Upper lobe of right lung (tissue), 1 donor: ENCODE results near the gene GPR137. TPM values are rescaled to one million over a fixed set of nuclear protein-coding genes. Genes with fewer than 3 reads are reported as not detected.

Source experiments
- ATAC-seq: fragments of 200-7000 bp; cut with Tn5 transposase; one replicate; pipeline ENCODE4 v1.9.1; 2020; ENCODE audit warnings: mild to moderate bottlenecking, moderate library complexity
- DNase-seq: peaks from one replicate; pipeline ENCODE4 v3.0.0-alpha.2; 2020
- H3K27ac ChIP-seq: fragments of 200-600 bp; one replicate; pipeline ENCODE4 v1.8.0; 2022
- H3K27me3 ChIP-seq: fragments of 200-600 bp; one replicate; pipeline ENCODE4 v1.8.0; 2022; ENCODE audit warnings: mild to moderate bottlenecking
- H3K36me3 ChIP-seq: fragments of 200-600 bp; one replicate; pipeline ENCODE4 v1.8.0; 2022
- H3K4me1 ChIP-seq: fragments of 200-600 bp; one replicate; pipeline ENCODE4 v1.8.0; 2022
- H3K4me3 ChIP-seq: fragments of 200-600 bp; one replicate; pipeline ENCODE4 v1.8.0; 2022; ENCODE audit warnings: mild to moderate bottlenecking
- H3K9me3 ChIP-seq: fragments of 200-600 bp; one replicate; pipeline ENCODE4 v1.8.0; 2022
- intact Hi-C: fragments of 100-400 bp; cut with DNase I; formaldehyde crosslinking; loops from one replicate; pipeline ENCODE4 v1.11.0; 2022
- total RNA-seq: library from RNA; stranded (reverse); fragmentation: NEBNext Ultra II Directional; extraction: Animal tissue kit (Norgen Biotek cat#: 25700); gene quantifications from one replicate; pipeline ENCODE4 v1.2.1, GENCODE V29; 2021
- TF ChIP-seq, protein P1 (sequence below): fragments of 200-600 bp; IDR thresholded peaks from one replicate; pipeline ENCODE4 v1.8.0; 2022; ENCODE audit warnings: antibody characterized with exemption
- donor health status: DM: no; HTN: yes; CAD: no; lungs with severe emphysema.

The GPR137 gene
- total RNA-seq, 1 donor from 2014 or later = 38.6 TPM

DNA sequence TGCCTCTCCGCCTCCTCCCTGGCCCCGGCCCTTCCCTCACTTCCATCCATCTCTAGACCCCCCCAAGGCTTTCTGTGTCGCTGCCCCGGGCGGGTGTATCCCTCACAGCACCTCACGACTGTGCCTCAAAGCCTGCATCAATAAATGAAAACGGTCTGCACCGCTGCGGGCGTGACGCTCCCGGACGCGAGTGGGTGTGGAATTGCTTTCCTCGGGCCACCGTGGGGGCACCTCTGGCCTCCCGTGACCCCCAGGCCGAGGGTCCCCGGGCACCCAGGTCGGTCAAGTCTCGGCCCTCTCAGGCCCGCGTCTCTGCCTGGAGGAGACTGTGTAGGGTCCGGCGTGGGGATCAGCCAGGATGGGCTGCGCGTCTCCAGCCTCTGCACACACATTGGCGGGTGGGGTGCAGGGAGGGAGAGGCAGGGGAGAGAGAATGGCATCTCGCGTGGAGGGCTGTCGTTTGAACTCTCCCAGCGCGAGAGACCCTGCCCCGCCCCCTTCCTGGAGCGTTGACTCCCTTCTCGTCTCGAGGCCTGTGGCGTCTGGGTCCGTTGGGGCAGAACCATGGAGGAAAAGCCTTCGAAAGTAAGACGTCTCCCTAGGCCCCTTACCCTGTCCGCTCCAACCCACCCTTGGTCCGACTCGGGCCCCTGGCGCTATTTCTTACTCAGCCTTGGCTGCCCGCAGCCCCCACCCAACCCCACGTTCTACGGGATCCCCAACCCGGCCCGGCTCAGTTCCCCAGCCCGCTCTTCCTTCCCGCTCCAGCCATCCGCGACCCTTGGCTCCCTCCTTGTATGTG is 14.4 kb downstream of the GPR137 start, which contains the start of gene CATSPERZ:
CATSPERZ (plus strand) TSS at position 512 of the 802 bp plus-strand sequence; CDS start at position 565, 53 bp downstream.
- no peak for ATAC-seq
- Histone ChIP-seq H3K4me1 (peaks cover 25% of the 10 kb centered on the region), H3K36me3 (no peaks in the 10 kb centered on the region), H3K27ac (peak within 1 kb of the TSS; percentile 48), H3K9me3 (no peaks in the 10 kb centered on the region), H3K27me3 (peaks cover 49% of the 10 kb centered on the region), H3K4me3 (peak within 1 kb of the TSS; percentile 55)
- DNase-seq = no peak
- intact Hi-C loops = loop anchor here (5.0 kb wide), 1 partner anchor 98 kb away; no protein-coding TSS in a partner anchor
- TF ChIP-seq, protein P1, sequence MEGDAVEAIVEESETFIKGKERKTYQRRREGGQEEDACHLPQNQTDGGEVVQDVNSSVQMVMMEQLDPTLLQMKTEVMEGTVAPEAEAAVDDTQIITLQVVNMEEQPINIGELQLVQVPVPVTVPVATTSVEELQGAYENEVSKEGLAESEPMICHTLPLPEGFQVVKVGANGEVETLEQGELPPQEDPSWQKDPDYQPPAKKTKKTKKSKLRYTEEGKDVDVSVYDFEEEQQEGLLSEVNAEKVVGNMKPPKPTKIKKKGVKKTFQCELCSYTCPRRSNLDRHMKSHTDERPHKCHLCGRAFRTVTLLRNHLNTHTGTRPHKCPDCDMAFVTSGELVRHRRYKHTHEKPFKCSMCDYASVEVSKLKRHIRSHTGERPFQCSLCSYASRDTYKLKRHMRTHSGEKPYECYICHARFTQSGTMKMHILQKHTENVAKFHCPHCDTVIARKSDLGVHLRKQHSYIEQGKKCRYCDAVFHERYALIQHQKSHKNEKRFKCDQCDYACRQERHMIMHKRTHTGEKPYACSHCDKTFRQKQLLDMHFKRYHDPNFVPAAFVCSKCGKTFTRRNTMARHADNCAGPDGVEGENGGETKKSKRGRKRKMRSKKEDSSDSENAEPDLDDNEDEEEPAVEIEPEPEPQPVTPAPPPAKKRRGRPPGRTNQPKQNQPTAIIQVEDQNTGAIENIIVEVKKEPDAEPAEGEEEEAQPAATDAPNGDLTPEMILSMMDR = no peak

DNA sequence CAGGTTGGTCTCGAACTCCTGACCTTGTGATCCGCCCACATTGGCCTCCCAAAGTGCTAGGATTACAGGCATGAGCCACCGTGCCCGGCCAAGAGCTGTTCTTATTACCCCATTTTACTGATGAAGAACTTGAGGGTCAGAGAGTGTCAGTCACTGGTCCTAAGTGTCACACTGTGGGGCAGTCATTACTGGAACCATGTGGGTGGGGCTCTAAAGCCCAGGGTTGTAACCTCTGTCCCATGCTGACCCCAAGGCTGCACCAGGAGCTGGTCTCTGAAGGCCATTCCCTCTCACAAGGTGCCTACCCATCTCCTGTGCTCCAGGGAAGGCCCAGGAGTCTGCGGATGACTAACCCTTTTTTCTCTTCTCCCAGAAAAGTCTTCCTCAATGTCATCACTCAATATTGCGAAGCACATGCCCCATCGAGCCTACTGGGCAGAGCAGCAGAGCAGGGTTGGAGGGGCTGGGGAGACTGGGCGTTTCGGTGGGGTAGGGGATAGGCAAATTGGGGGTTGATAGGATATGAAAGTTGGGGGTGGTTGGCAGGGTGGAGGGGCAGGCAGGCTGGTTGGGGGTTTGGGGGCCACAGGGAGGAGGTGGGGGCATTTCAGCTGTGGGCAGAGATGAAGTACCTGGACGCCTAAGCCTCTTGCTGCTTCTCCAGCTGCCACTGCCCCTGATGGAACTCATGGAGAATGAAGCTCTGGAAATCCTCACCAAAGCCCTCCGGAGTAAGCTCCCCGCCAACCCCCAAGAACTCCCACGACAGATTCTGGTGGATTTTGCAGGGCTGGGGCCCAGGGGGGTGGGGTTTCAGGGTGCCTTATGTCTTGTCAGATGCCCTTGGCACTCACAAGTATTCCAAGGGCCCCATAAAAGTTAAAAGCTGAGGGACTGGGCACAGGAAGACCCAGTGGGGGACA is 17.7 kb downstream of the GPR137 start:
- DNase-seq = no peak
- ATAC-seq = no peak
- Histone ChIP-seq H3K4me1 (peaks cover 37% of the 10 kb centered on the region), H3K4me3 (peak overlapping the region; percentile 70), H3K27ac (peak overlapping the region; percentile 94), H3K9me3 (no peaks in the 10 kb centered on the region), H3K27me3 (peaks cover 23% of the 10 kb centered on the region), H3K36me3 (peaks cover 7% of the 10 kb centered on the region)
- intact Hi-C loops = loop anchor here (5.0 kb wide), 1 partner anchor 101 kb away; no protein-coding TSS in a partner anchor
- TF ChIP-seq, protein P1 = no peak

DNA sequence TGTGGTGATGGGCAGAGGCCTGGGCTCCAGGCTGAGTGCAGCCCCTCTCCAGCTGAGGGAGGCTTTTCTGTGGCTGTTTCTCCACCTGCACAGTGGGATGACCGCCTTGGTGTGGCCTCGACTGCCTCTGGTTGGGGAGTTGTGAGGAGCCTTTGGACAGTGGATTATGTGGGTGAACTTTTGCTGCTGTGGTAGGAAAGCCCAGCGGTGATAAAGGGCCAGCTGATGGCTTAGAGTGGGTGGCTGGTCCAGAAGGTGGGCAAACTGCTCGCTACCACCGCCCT is 18.3 kb downstream of the GPR137 start:
- peak overlapping the region; percentile 70 for H3K4me3 ChIP-seq
- TF ChIP-seq, protein P1 = no peak
- H3K27ac ChIP-seq = peak overlapping the region; percentile 94
- H3K27me3 ChIP-seq = peaks cover 17% of the 10 kb centered on the region
- intact Hi-C loops = loop anchor here (5.0 kb wide), 1 partner anchor 102 kb away; no protein-coding TSS in a partner anchor
- DNase-seq (no peak), ATAC-seq (no peak)
- H3K4me1 ChIP-seq = peaks cover 36% of the 10 kb centered on the region
- no peaks in the 10 kb centered on the region for H3K9me3 ChIP-seq
- peaks cover 7% of the 10 kb centered on the region for H3K36me3 ChIP-seq

DNA sequence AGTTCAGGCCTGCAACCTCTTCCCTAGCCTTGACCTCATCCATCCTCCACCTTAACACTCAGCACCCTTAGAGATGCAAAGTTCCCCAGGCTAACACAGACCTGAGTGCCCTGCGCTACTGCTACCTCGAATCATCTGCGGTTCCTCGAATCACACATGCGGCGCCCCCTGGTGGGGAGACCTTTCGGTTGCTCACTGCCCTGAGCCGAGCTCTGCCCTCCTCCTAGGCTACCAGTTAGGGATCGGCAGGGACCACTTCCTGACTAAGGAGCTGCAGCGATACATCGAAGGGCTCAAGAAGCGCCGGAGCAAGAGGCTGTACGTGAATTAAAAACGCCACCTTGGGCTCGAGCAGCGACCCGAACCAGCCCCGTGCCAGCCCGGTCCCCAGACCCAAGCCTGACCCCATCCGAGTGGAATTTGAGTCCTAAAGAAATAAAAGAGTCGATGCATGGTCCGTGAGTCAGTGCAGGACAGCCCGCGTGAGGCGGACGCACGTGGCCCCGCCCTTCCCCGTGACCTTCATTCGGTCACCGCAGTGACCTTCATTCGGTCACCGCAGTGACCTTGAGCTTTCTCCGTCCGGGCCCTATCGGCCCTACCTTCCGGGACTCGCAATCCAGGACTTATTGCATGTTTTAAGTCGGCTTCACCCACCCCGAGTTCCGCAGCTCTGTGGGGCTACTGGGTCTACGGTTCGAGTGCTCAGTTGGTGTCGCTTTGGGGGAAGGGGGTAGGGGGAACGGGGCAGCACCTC is 18.8 kb downstream of the GPR137 start:
- DNase-seq = peak; percentile 97
- Histone ChIP-seq H3K9me3 (no peaks in the 10 kb centered on the region), H3K36me3 (peaks cover 7% of the 10 kb centered on the region), H3K27me3 (peaks cover 13% of the 10 kb centered on the region), H3K27ac (peak overlapping the region; percentile 94), H3K4me1 (peaks cover 31% of the 10 kb centered on the region), H3K4me3 (peak overlapping the region; percentile 70)
- intact Hi-C loops = loop anchor here (5.0 kb wide), 1 partner anchor 102 kb away; no protein-coding TSS in a partner anchor
- TF ChIP-seq, protein P1 = peak; percentile 92
- peak; percentile 59 for ATAC-seq

DNA sequence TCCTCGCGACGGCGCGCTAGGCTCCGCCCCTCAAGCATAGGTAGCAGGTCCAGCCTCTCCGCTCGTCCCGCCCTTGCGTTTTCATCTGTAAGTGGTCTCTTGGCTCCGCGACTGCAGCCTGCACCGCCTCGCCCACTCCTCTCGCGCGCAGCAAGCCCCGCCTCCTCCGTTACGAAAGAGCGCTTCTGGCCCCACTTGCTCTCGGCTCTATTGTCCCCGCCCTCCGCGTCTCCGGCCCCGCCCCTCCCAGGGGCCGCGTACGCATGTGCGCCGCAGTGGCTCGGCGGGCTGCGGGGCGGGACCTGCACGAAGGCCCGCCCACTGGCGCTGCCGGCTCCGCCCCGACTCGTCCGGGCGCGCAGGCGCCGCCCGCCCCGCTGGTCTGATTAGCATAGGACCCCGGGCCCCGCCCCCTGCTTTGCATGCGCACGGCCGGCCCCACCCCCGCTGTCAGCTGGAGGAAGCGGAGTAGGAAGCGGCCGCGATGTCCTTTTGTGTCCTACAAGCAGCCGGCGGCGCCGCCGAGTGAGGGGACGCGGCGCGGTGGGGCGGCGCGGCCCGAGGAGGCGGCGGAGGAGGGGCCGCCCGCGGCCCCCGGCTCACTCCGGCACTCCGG is 19.5 kb downstream of the GPR137 start, which contains the start of gene ESRRA:
ESRRA (plus strand) TSS at position 450 of the 616 bp plus-strand sequence. CDS start 1,656 bp downstream, outside the sequence.
- no peaks in the 10 kb centered on the region for H3K9me3 ChIP-seq
- intact Hi-C loops = no loop called here
- H3K4me3 ChIP-seq = peak within 1 kb of the TSS; percentile 70

More for the DNA sequence above, 19.5 kb downstream of the GPR137 start, which contains the start of gene ESRRA:
- Histone ChIP-seq H3K4me1 (peaks cover 24% of the 10 kb centered on the region), H3K27ac (peak within 1 kb of the TSS; percentile 94), H3K27me3 (peaks cover 6% of the 10 kb centered on the region), H3K36me3 (peaks cover 7% of the 10 kb centered on the region)
- DNase-seq (peak; percentile 100), ATAC-seq (peak; percentile 91)
- TF ChIP-seq, protein P1 = no peak
